K562 (cell line): ENCODE results near the gene SLC18B1. TPM values are rescaled to one million over a fixed set of nuclear protein-coding genes. Genes with fewer than 3 reads are reported as not detected.

Experiments
- C11orf30 ChIP-seq: fragments of 450-650 bp; IDR thresholded peaks from 2 replicates; pipeline ENCODE4 v1.6.1; 2016; ENCODE audit warnings: low read depth, mild to moderate bottlenecking
- ESRRB ChIP-seq: fragments of 250-450 bp; sonication (Bioruptor Pico); IDR thresholded peaks from 2 replicates; pipeline ENCODE4 v1.5.0; 2020; ENCODE audit warnings: mild to moderate bottlenecking, moderate library complexity, borderline replicate concordance
- MAFF ChIP-seq: IDR thresholded peaks from 2 replicates; pipeline ENCODE4 v1.6.1; 2012; ENCODE audit warnings: low read length, improper control_type of control experiment
- MAFK ChIP-seq: IDR thresholded peaks from 2 replicates; pipeline ENCODE4 v1.6.1; 2011; ENCODE audit warnings: low read length, improper control_type of control experiment
- NFE2 ChIP-seq: IDR thresholded peaks from 2 replicates; pipeline ENCODE4 v1.6.1; 2014; ENCODE audit warnings: antibody characterized with exemption, low read depth
- NR3C1 ChIP-seq: sonication (generic); formaldehyde crosslinking; IDR thresholded peaks from 2 replicates; pipeline ENCODE4 v1.8.1; 2022; ENCODE audit warnings: missing genetic modification reagents
- SMARCA4 ChIP-seq: fragments of 450-650 bp; IDR thresholded peaks from 2 replicates; pipeline ENCODE4 v1.6.1; 2016
- SMARCE1 ChIP-seq: fragments of 450-650 bp; IDR thresholded peaks from 2 replicates; pipeline ENCODE4 v1.7.1; 2016; ENCODE audit warnings: mild to moderate bottlenecking
- TCFL5 ChIP-seq: fragments of 250-450 bp; sonication (Bioruptor Pico); conservative IDR thresholded peaks from 2 replicates; pipeline ENCODE4 v1.6.1; 2021; ENCODE audit warnings: mild to moderate bottlenecking, moderate library complexity, matching md5 sums
- ZFX ChIP-seq: sonication (generic); formaldehyde crosslinking; IDR thresholded peaks from 2 replicates; pipeline ENCODE4 v1.8.0; 2022; ENCODE audit warnings: mild to moderate bottlenecking, missing genetic modification reagents, moderate library complexity
- ZNF253 ChIP-seq: fragments of 250-450 bp; sonication (Bioruptor Pico); conservative IDR thresholded peaks from 2 replicates; pipeline ENCODE4 v1.6.1; 2021; ENCODE audit warnings: mild to moderate bottlenecking
- ZNF347 ChIP-seq: fragments of 450-650 bp; formaldehyde crosslinking; IDR thresholded peaks from 2 replicates; pipeline ENCODE4 v1.4.0; 2020; ENCODE audit warnings: low read depth, mild to moderate bottlenecking, moderate library complexity
- ZNF695 ChIP-seq: fragments of 450-650 bp; formaldehyde crosslinking; IDR thresholded peaks from 2 replicates; pipeline ENCODE4 v1.4.0; 2020; ENCODE audit warnings: mild to moderate bottlenecking, moderate library complexity
- polyA plus RNA-seq, 8 experiments: library from polyadenylated mRNA; depleted of rRNA in 4 of 8; stranded (reverse) in 5 of 8; unstranded in 3 of 8; fragments of >200 nt; fragmentation: Nextera tagmentation in 2 of 8; fragmentation: Illumina TruSeq in 1 of 8; extraction: Ambion mirVana in 2 of 8; extraction: Trizol in 1 of 8; gene quantifications; 2 replicates each; pipeline versions ENCODE4 v1.2.1 to v1.2.3, GENCODE V29; 2011 to 2014; ENCODE audit warnings: inconsistent platforms in 1 of 8, missing spikeins in 1 of 8
- total RNA-seq, 7 experiments: library from RNA; depleted of rRNA in 6 of 7; stranded (reverse); fragments of >200 nt in 6 of 7; fragmentation: Illumina TruSeq in 2 of 7; extraction: Trizol in 2 of 7; gene quantifications; 2 replicates each; pipeline versions ENCODE4 v1.2.1 to v1.2.3, GENCODE V29; 2011 to 2021; ENCODE audit warnings: low replicate concordance in 1 of 7
- TF ChIP-seq, protein P1 (sequence below), 3 experiments: IDR thresholded peaks in 2 of 3; conservative IDR thresholded peaks in 1 of 3; 2 replicates each; pipeline ENCODE4 v1.5.1; 2011 to 2012; ENCODE audit warnings: low read length in 3 of 3, mild to moderate bottlenecking in 3 of 3, control low read depth in 2 of 3, improper control_type of control experiment in 1 of 3, inconsistent platforms in 1 of 3, low read depth in 1 of 3, mixed read lengths in 1 of 3, moderate library complexity in 1 of 3; ENCODE audit not compliant: insufficient read depth in 2 of 3
- TF ChIP-seq, protein P2 (sequence below): sonication (generic); formaldehyde crosslinking; IDR thresholded peaks from 2 replicates; pipeline ENCODE4 v1.8.1; 2023; ENCODE audit warnings: mild to moderate bottlenecking, missing genetic modification reagents, moderate library complexity

The SLC18B1 gene
- total and polyA plus RNA-seq, 9 of the 15 experiments (the other 6 are each of a cell fraction or from before 2014, with no cell fraction given), result 10.4 to 49.1 (median 32.0) TPM

DNA sequence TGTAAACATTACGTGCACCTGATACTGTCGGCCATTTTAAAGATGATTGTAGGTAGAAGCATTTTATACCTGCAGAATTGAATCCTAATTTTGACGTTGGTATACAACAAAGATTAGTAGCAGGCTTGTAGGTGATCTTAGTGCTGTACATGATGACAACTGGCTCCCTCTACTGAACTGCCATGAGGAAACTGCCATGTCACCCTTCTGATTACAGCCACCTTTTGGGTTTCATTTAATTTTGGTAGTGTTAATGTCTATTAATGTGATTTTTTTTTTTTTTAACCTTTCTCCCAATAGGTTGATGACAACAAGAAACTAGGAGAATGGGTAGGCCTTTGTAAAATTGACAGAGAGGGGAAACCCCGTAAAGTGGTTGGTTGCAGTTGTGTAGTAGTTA is 18.2 kb upstream of the SLC18B1 start (continued):
- peak; percentile 87 for TF ChIP-seq NFE2
- TF ChIP-seq SMARCE1, result 0 out of 2 replicates have a peak, but pooled peaks have one; percentile 13
- no peak for TF ChIP-seq ESRRB
- TF ChIP-seq ZNF253 (CRISPR knock-in tag), result no peak
- no peak for TF ChIP-seq NR3C1 (CRISPR knock-in tag)
- TF ChIP-seq ZFX (CRISPR knock-in tag), result no peak
- peak; percentile 58; the same call in 1 of the 2 replicates for TF ChIP-seq MAFF
- 0 out of 2 replicates have a peak, but pooled peaks have one; percentile 23 for TF ChIP-seq SMARCA4
- TF ChIP-seq, protein P1, sequence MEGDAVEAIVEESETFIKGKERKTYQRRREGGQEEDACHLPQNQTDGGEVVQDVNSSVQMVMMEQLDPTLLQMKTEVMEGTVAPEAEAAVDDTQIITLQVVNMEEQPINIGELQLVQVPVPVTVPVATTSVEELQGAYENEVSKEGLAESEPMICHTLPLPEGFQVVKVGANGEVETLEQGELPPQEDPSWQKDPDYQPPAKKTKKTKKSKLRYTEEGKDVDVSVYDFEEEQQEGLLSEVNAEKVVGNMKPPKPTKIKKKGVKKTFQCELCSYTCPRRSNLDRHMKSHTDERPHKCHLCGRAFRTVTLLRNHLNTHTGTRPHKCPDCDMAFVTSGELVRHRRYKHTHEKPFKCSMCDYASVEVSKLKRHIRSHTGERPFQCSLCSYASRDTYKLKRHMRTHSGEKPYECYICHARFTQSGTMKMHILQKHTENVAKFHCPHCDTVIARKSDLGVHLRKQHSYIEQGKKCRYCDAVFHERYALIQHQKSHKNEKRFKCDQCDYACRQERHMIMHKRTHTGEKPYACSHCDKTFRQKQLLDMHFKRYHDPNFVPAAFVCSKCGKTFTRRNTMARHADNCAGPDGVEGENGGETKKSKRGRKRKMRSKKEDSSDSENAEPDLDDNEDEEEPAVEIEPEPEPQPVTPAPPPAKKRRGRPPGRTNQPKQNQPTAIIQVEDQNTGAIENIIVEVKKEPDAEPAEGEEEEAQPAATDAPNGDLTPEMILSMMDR (IDR thresholded peaks at IDR 0.05 in 2 of 3, conservative IDR thresholded peaks at IDR 0.05 in 1 of 3; ENCODE audit: insufficient read depth in 2 of 3, low read depth in 1 of 3, low read length in 3 of 3), result peak in 2 of 3 experiments; percentile 7 to 12; a peak in 2 of 6 replicates
- TF ChIP-seq, protein P2, sequence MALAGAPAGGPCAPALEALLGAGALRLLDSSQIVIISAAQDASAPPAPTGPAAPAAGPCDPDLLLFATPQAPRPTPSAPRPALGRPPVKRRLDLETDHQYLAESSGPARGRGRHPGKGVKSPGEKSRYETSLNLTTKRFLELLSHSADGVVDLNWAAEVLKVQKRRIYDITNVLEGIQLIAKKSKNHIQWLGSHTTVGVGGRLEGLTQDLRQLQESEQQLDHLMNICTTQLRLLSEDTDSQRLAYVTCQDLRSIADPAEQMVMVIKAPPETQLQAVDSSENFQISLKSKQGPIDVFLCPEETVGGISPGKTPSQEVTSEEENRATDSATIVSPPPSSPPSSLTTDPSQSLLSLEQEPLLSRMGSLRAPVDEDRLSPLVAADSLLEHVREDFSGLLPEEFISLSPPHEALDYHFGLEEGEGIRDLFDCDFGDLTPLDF (CRISPR knock-in tag), result no peak
- no peak for TF ChIP-seq TCFL5
- TF ChIP-seq C11orf30, result peak; percentile 79
- TF ChIP-seq ZNF695 (CRISPR knock-in tag), result no peak
- TF ChIP-seq ZNF347 (CRISPR knock-in tag), result no peak
- TF ChIP-seq MAFK, result peak; percentile 47; the same call in 1 of the 2 replicates
